ENCODE results near the gene PKD1.

PKD1 gene

GRCh38 chr16:2081201-2082084 lies 54.3 kb downstream of the PKD1 start:
- TF ChIP-seq MYC (IDR thresholded peaks at IDR 0.05; ENCODE audit: low read depth, low read length) (no peak), MAX (IDR thresholded peaks at IDR 0.05; ENCODE audit: low read depth, low read length) (no peak), CTCF (IDR thresholded peaks at IDR 0.05; ENCODE audit: low read depth, low read length) (no peak), POLR2A (IDR thresholded peaks at IDR 0.05; ENCODE audit: extremely low read depth, insufficient read length) (no peak)
- H3K4me3 ChIP-seq (ENCODE audit: low read depth, low read length), result no peak overlapping the region
- peak; percentile 21 for DNase-seq (ENCODE audit: low read depth)

GRCh38 chr16:2079991-2080390 lies 55.7 kb downstream of the PKD1 start:
- no peak overlapping the region for H3K4me3 ChIP-seq (ENCODE audit: low read depth, low read length)
- TF ChIP-seq POLR2A (IDR thresholded peaks at IDR 0.05; ENCODE audit: extremely low read depth, insufficient read length) (no peak), CTCF (IDR thresholded peaks at IDR 0.05; ENCODE audit: low read depth, low read length) (no peak), MYC (IDR thresholded peaks at IDR 0.05; ENCODE audit: low read depth, low read length) (no peak), MAX (IDR thresholded peaks at IDR 0.05; ENCODE audit: low read depth, low read length) (no peak)
- DNase-seq (ENCODE audit: low read depth), result no peak

GRCh38 chr16:2079311-2079800 lies 56.3 kb downstream of the PKD1 start:
- DNase-seq (ENCODE audit: low read depth), result no peak
- H3K4me3 ChIP-seq (ENCODE audit: low read depth, low read length), result no peak overlapping the region
- TF ChIP-seq MYC (IDR thresholded peaks at IDR 0.05; ENCODE audit: low read depth, low read length), result no peak

GRCh38 chr16:2078691-2079090 lies 57.0 kb downstream of the PKD1 start:
- TF ChIP-seq CTCF (IDR thresholded peaks at IDR 0.05; ENCODE audit: low read depth, low read length), result no peak
- TF ChIP-seq MAX (IDR thresholded peaks at IDR 0.05; ENCODE audit: low read depth, low read length), result no peak
- TF ChIP-seq MYC (IDR thresholded peaks at IDR 0.05; ENCODE audit: low read depth, low read length), result no peak
- no peak for TF ChIP-seq POLR2A (IDR thresholded peaks at IDR 0.05; ENCODE audit: extremely low read depth, insufficient read length)
- DNase-seq (ENCODE audit: low read depth), result no peak
- no peak overlapping the region for H3K4me3 ChIP-seq (ENCODE audit: low read depth, low read length)

GRCh38 chr16:2078096-2078495 lies 57.6 kb downstream of the PKD1 start:
- TF ChIP-seq CTCF (IDR thresholded peaks at IDR 0.05; ENCODE audit: low read depth, low read length) (no peak), MAX (IDR thresholded peaks at IDR 0.05; ENCODE audit: low read depth, low read length) (no peak), POLR2A (IDR thresholded peaks at IDR 0.05; ENCODE audit: extremely low read depth, insufficient read length) (no peak)
- DNase-seq (ENCODE audit: low read depth), result no peak
- no peak overlapping the region for H3K4me3 ChIP-seq (ENCODE audit: low read depth, low read length)

- no peak for TF ChIP-seq CTCF (IDR thresholded peaks at IDR 0.05; ENCODE audit: low read depth, low read length)
- no peak for TF ChIP-seq MYC (IDR thresholded peaks at IDR 0.05; ENCODE audit: low read depth, low read length)
- TF ChIP-seq POLR2A (IDR thresholded peaks at IDR 0.05; ENCODE audit: extremely low read depth, insufficient read length), result no peak
- TF ChIP-seq MAX (IDR thresholded peaks at IDR 0.05; ENCODE audit: low read depth, low read length), result no peak
- no peak for DNase-seq (ENCODE audit: low read depth)
- H3K4me3 ChIP-seq (ENCODE audit: low read depth, low read length), result no peak overlapping the region
Measured at GRCh38 chr16:2077696-2078095, 58.0 kb downstream of the PKD1 start.

Measured in NB4 (cell line).